ENCODE data around the gene C2orf92.
A peak's percentile ranks its signal among the peaks of the same experiment; 100 is the strongest.

C2orf92 gene

GRCh38 chr2:97747285-97747684, 77.8 kb downstream of the C2orf92 start:
- no peak overlapping the region for H3K4me3 ChIP-seq (ENCODE audit: low read depth, low read length)
- DNase-seq (ENCODE audit: low read depth, low spot score): no peak
- TF ChIP-seq CTCF (IDR thresholded peaks at IDR 0.05; ENCODE audit: insufficient read depth, low read length, missing control alignments): no peak
- ChIA-PET POLR2A (no interaction called here), CTCF (interaction anchor here (1.5 to 2.0 kb wide), 2 partner anchors 38 to 637 kb away, joined by 3 to 4 read pairs; no protein-coding TSS in a partner anchor)

GRCh38 chr2:97747716-97748115, 78.2 kb downstream of the C2orf92 start:
- CTCF ChIA-PET: interaction anchor here (1.5 kb wide), 2 partner anchors 38 to 50 kb away, joined by 3 read pairs; no protein-coding TSS in a partner anchor
- no peak overlapping the region for H3K4me3 ChIP-seq (ENCODE audit: low read depth, low read length)
- DNase-seq (ENCODE audit: low read depth, low spot score): peak; percentile 21
- TF ChIP-seq CTCF (IDR thresholded peaks at IDR 0.05; ENCODE audit: insufficient read depth, low read length, missing control alignments): no peak
- POLR2A ChIA-PET: no interaction called here

GRCh38 chr2:97749581-97749980, 80.1 kb downstream of the C2orf92 start:
- ChIA-PET POLR2A (no interaction called here), CTCF (interaction anchor here (1.5 to 4.6 kb wide), 2 partner anchors 9 to 50 kb away, joined by 4 to 43 read pairs; no protein-coding TSS in a partner anchor)
- DNase-seq (ENCODE audit: low read depth, low spot score): no peak
- TF ChIP-seq CTCF (IDR thresholded peaks at IDR 0.05; ENCODE audit: insufficient read depth, low read length, missing control alignments): no peak
- H3K4me3 ChIP-seq (ENCODE audit: low read depth, low read length): no peak overlapping the region

- POLR2A ChIA-PET: no interaction called here
- TF ChIP-seq CTCF (IDR thresholded peaks at IDR 0.05; ENCODE audit: insufficient read depth, low read length, missing control alignments): no peak
- CTCF ChIA-PET: interaction anchor here (1.2 to 4.6 kb wide), 3 partner anchors 9 to 635 kb away, joined by 4 to 43 read pairs (median 5); no protein-coding TSS in a partner anchor
- no peak for DNase-seq (ENCODE audit: low read depth, low spot score)
- no peak overlapping the region for H3K4me3 ChIP-seq (ENCODE audit: low read depth, low read length)
These were observed 80.5 kb downstream of the C2orf92 start for GRCh38 chr2:97750017-97750416.

GRCh38 chr2:97751752-97752151, 82.2 kb downstream of the C2orf92 start:
- POLR2A ChIA-PET: no interaction called here
- CTCF ChIA-PET: interaction anchor here (1.1 to 4.6 kb wide), 4 partner anchors 11 to 517 kb away, joined by 3 to 43 read pairs (median 4); no protein-coding TSS in a partner anchor
- no peak for DNase-seq (ENCODE audit: low read depth, low spot score)
- no peak for TF ChIP-seq CTCF (IDR thresholded peaks at IDR 0.05; ENCODE audit: insufficient read depth, low read length, missing control alignments)
- H3K4me3 ChIP-seq (ENCODE audit: low read depth, low read length): no peak overlapping the region
